ENCODE data around the gene MARK1.

- TF ChIP-seq IKZF1 (IDR thresholded peaks at IDR 0.05) (no peak), ZNF598 (CRISPR knock-in tag; IDR thresholded peaks at IDR 0.05; ENCODE audit: borderline replicate concordance) (no peak), XRCC5 (optimal IDR thresholded peaks at IDR 0.05; ENCODE audit: low read length) (no peak), DBP (CRISPR knock-in tag; IDR thresholded peaks at IDR 0.05; ENCODE audit: not compliant biosample characterization) (no peak), JUNB (CRISPR knock-in tag; IDR thresholded peaks at IDR 0.05; ENCODE audit: borderline replicate concordance) (no peak), HDAC6 (IDR thresholded peaks at IDR 0.05; ENCODE audit: low read depth, low read length) (no peak)
- TF ChIP-seq, protein P1, sequence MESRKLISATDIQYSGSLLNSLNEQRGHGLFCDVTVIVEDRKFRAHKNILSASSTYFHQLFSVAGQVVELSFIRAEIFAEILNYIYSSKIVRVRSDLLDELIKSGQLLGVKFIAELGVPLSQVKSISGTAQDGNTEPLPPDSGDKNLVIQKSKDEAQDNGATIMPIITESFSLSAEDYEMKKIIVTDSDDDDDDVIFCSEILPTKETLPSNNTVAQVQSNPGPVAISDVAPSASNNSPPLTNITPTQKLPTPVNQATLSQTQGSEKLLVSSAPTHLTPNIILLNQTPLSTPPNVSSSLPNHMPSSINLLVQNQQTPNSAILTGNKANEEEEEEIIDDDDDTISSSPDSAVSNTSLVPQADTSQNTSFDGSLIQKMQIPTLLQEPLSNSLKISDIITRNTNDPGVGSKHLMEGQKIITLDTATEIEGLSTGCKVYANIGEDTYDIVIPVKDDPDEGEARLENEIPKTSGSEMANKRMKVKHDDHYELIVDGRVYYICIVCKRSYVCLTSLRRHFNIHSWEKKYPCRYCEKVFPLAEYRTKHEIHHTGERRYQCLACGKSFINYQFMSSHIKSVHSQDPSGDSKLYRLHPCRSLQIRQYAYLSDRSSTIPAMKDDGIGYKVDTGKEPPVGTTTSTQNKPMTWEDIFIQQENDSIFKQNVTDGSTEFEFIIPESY (CRISPR knock-in tag; IDR thresholded peaks at IDR 0.05) = no peak
- TF ChIP-seq, protein P2, sequence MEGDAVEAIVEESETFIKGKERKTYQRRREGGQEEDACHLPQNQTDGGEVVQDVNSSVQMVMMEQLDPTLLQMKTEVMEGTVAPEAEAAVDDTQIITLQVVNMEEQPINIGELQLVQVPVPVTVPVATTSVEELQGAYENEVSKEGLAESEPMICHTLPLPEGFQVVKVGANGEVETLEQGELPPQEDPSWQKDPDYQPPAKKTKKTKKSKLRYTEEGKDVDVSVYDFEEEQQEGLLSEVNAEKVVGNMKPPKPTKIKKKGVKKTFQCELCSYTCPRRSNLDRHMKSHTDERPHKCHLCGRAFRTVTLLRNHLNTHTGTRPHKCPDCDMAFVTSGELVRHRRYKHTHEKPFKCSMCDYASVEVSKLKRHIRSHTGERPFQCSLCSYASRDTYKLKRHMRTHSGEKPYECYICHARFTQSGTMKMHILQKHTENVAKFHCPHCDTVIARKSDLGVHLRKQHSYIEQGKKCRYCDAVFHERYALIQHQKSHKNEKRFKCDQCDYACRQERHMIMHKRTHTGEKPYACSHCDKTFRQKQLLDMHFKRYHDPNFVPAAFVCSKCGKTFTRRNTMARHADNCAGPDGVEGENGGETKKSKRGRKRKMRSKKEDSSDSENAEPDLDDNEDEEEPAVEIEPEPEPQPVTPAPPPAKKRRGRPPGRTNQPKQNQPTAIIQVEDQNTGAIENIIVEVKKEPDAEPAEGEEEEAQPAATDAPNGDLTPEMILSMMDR (CRISPR knock-in tag; IDR thresholded peaks at IDR 0.05) = no peak
Observed at GRCh38 chr1:220594356-220594755, 66.4 kb downstream of the MARK1 start.
